ENCODE results near the gene CSRP2.

DNA sequence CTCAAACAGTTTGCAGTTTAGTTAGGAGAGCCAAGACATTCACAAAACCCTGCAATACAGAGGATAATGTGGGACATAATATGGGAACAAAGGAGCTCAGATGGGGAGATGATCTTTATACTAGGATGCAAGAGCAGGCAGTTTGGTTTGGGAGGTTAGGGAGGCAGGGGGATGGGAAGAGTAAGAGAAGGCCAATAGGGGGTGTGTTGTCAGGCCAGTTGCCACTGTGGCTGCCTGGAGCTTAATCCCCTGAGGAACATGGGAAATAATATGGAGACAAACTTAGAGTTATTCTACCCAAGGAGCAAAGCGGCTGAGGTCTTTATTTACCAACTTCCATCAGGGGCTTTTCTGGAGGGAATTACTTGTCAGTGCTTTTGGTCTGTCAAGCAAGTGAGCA, 10.0 kb upstream of the CSRP2 start:
- TF ChIP-seq, protein P1, sequence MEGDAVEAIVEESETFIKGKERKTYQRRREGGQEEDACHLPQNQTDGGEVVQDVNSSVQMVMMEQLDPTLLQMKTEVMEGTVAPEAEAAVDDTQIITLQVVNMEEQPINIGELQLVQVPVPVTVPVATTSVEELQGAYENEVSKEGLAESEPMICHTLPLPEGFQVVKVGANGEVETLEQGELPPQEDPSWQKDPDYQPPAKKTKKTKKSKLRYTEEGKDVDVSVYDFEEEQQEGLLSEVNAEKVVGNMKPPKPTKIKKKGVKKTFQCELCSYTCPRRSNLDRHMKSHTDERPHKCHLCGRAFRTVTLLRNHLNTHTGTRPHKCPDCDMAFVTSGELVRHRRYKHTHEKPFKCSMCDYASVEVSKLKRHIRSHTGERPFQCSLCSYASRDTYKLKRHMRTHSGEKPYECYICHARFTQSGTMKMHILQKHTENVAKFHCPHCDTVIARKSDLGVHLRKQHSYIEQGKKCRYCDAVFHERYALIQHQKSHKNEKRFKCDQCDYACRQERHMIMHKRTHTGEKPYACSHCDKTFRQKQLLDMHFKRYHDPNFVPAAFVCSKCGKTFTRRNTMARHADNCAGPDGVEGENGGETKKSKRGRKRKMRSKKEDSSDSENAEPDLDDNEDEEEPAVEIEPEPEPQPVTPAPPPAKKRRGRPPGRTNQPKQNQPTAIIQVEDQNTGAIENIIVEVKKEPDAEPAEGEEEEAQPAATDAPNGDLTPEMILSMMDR (IDR thresholded peaks at IDR 0.05; ENCODE audit: control extremely low read depth in 1 of 3, insufficient read depth in 1 of 3, low read depth in 1 of 3, low read length in 3 of 3): no peak
- TF ChIP-seq NANOG (IDR thresholded peaks at IDR 0.05; ENCODE audit: insufficient read depth, low read depth, low read length, poor library complexity, severe bottlenecking): no peak

All from H1 (cell line).